H1 (cell line): ENCODE results near the gene MED19.

Source experiments
- CTCF ChIP-seq, 3 experiments: IDR thresholded peaks; 1 replicate in 2 of 3; 2 replicates in 1 of 3; pipeline versions ENCODE4 v1.5.1 to v1.6.1; 2011; ENCODE audit warnings: low read length in 3 of 3, mild to moderate bottlenecking in 3 of 3, inconsistent platforms in 2 of 3, low read depth in 1 of 3, moderate library complexity in 1 of 3; ENCODE audit not compliant: insufficient read depth in 1 of 3; ENCODE audit errors: control extremely low read depth in 1 of 3
- POLR2A ChIP-seq, 2 experiments: IDR thresholded peaks; 1 replicate in 1 of 2; 2 replicates in 1 of 2; pipeline ENCODE4 v1.6.1; 2011; ENCODE audit warnings: low read depth in 2 of 2, low read length in 2 of 2, mild to moderate bottlenecking in 2 of 2; ENCODE audit errors: control extremely low read depth in 1 of 2
- ZNF274 ChIP-seq: IDR thresholded peaks from 2 replicates; pipeline ENCODE4 v1.7.0; 2012; ENCODE audit warnings: low read length, borderline replicate concordance; ENCODE audit errors: extremely low read depth

- no peak for TF ChIP-seq CTCF (IDR thresholded peaks at IDR 0.05; ENCODE audit: control extremely low read depth in 1 of 3, insufficient read depth in 1 of 3, low read depth in 1 of 3, low read length in 3 of 3)
- TF ChIP-seq POLR2A (IDR thresholded peaks at IDR 0.05; ENCODE audit: control extremely low read depth in 1 of 2, low read depth in 2 of 2, low read length in 2 of 2): no peak
- no peak for TF ChIP-seq ZNF274
Observed at GRCh38 chr11:57663975-57664374, 48.0 kb downstream of the MED19 start.
